Suprapubic skin (tissue), 4 donors: ENCODE measurements around the gene GPR150. TPM values are rescaled to one million over a fixed set of nuclear protein-coding genes. Genes with fewer than 3 reads are reported as not detected.
A peak's percentile ranks its signal among the peaks of the same experiment; 100 is the strongest.

Experiments
- DNase-seq, 2 donors: peaks; one replicate each; pipeline ENCODE4 v3.0.0-alpha.2; 2019; ENCODE audit warnings: low spot score in 2 of 2
- H3K27ac ChIP-seq: fragments of 200-600 bp; sonication (generic); one replicate; pipeline ENCODE4 v1.5.1; 2019
- H3K27me3 ChIP-seq: fragments of 200-600 bp; sonication (generic); one replicate; pipeline ENCODE4 v1.5.1; 2019
- H3K36me3 ChIP-seq: fragments of 200-600 bp; sonication (generic); one replicate; pipeline ENCODE4 v1.5.1; 2019
- H3K4me1 ChIP-seq: fragments of 200-600 bp; sonication (generic); one replicate; pipeline ENCODE4 v1.5.1; 2019
- H3K4me3 ChIP-seq: fragments of 200-600 bp; sonication (generic); one replicate; pipeline ENCODE4 v1.5.1; 2019; ENCODE audit warnings: mild to moderate bottlenecking
- H3K9me3 ChIP-seq: fragments of 200-600 bp; sonication (generic); one replicate; pipeline ENCODE4 v1.5.1; 2019
- CTCF ChIP-seq, 2 donors: fragments of 200-600 bp in 1 of 2; fragments of 450-650 bp in 1 of 2; sonication (generic) in 1 of 2; IDR thresholded peaks; one replicate each; pipeline ENCODE4 v1.5.1; 2016 to 2019; ENCODE audit warnings: antibody characterized with exemption in 2 of 2, mild to moderate bottlenecking in 1 of 2, moderate library complexity in 1 of 2
- EP300 ChIP-seq: sonication (generic); formaldehyde crosslinking; IDR thresholded peaks from one replicate; pipeline ENCODE4 v1.6.1; 2017; ENCODE audit warnings: antibody characterized with exemption
- POLR2A ChIP-seq, 2 donors: fragments of 450-650 bp; IDR thresholded peaks; one replicate each; pipeline ENCODE4 v1.6.1; 2017; ENCODE audit warnings: antibody characterized with exemption in 2 of 2, mild to moderate bottlenecking in 2 of 2, moderate library complexity in 2 of 2
- POLR2AphosphoS5 ChIP-seq, 3 donors: sonication (generic); formaldehyde crosslinking; IDR thresholded peaks; one replicate each; pipeline ENCODE4 v1.6.1; 2017; ENCODE audit warnings: antibody characterized with exemption in 3 of 3
- WGBS: methylation state at CpG from one replicate; pipeline ENCODE4 v1.1.5; 2018; 5-methylcytosine and 5-hydroxymethylcytosine counted together
- total RNA-seq, 4 donors: library from RNA; depleted of rRNA; stranded (reverse); fragments of >200 nt; gene quantifications; one replicate each; pipeline ENCODE4 v1.1.0, GENCODE V29; 2016

Gene GPR150
- total RNA-seq, 4 donors from 2014 or later = 0.48 to 0.60 (median 0.57) TPM; not detected in 1

- H3K9me3 ChIP-seq = no peaks in the 10 kb centered on the region
- TF ChIP-seq POLR2AphosphoS5 (IDR thresholded peaks at IDR 0.05) = no peak
- no peak for TF ChIP-seq POLR2A (IDR thresholded peaks at IDR 0.05)
- TF ChIP-seq EP300 = no peak
- TF ChIP-seq CTCF (IDR thresholded peaks at IDR 0.05) = no peak
- H3K27me3 ChIP-seq = no peaks in the 10 kb centered on the region
- H3K4me3 ChIP-seq = no peak overlapping the region
- no peaks in the 10 kb centered on the region for H3K36me3 ChIP-seq
- H3K4me1 ChIP-seq = peaks cover 12% of the 10 kb centered on the region
- 93% methylated on average over 1 of the region's 1 CpG for WGBS
- no peak for DNase-seq
- no peak overlapping the region for H3K27ac ChIP-seq
These were observed 33.0 kb downstream of the GPR150 start for GRCh38 chr5:95652849-95653248.

DNA sequence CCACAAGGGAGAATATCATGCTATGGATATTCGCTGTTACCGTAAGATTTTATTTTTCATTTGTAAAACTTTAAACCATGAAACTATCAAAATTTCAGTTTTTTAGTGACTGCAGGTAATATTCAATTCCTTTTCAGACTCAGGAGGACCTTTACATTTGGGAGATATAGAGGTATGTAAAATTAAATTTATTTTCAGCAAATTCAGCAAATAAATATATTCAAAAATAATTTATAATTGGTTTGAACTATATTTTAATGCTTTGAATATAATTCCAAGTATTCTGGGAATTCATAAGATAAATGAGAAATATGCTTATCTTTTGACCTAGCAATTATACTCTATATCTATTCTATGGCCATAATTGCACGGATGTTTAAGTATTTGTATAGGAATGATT is 34.3 kb downstream of the GPR150 start:
- Histone ChIP-seq H3K27ac (no peak overlapping the region), H3K9me3 (no peaks in the 10 kb centered on the region), H3K4me1 (no peaks in the 10 kb centered on the region), H3K36me3 (no peaks in the 10 kb centered on the region), H3K27me3 (no peaks in the 10 kb centered on the region), H3K4me3 (no peak overlapping the region)
- WGBS = 96% methylated on average over 3 of the region's 3 CpGs
- TF ChIP-seq CTCF (IDR thresholded peaks at IDR 0.05) = no peak
- no peak for TF ChIP-seq POLR2A (IDR thresholded peaks at IDR 0.05)
- TF ChIP-seq EP300 = no peak
- TF ChIP-seq POLR2AphosphoS5 (IDR thresholded peaks at IDR 0.05) = no peak
- no peak for DNase-seq

DNA sequence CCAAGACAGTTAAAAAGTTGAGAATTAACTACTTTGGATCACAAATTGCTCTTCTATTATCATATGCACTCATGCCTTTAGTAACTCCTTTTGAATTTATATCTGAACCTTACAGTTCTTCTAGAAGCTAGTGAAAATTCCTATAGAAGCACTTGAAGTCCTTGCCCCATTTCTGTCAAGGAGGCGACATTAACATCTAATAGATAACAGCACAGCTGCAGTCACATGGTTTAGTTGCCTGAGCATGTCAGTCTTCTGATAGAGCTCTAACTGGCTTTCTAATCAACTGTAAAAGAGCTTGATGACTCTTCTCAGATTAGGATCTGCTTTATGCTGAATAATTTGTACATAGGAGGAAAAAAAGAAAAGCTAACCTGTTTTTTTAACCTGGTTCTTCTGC is 35.7 kb downstream of the GPR150 start:
- TF ChIP-seq EP300 (no peak), CTCF (IDR thresholded peaks at IDR 0.05) (no peak), POLR2A (IDR thresholded peaks at IDR 0.05) (no peak), POLR2AphosphoS5 (IDR thresholded peaks at IDR 0.05) (no peak)
- no peak for DNase-seq
- H3K4me1 ChIP-seq = no peaks in the 10 kb centered on the region
- H3K36me3 ChIP-seq = no peaks in the 10 kb centered on the region
- peak overlapping the region; percentile 52 for H3K27ac ChIP-seq
- 45% methylated on average over 1 of the region's 1 CpG for WGBS
- no peak overlapping the region for H3K4me3 ChIP-seq
- no peaks in the 10 kb centered on the region for H3K9me3 ChIP-seq
- no peaks in the 10 kb centered on the region for H3K27me3 ChIP-seq

GRCh38 chr5:95660060-95660459 is 40.2 kb downstream of the GPR150 start:
- Histone ChIP-seq H3K4me3 (no peak overlapping the region), H3K9me3 (no peaks in the 10 kb centered on the region), H3K36me3 (no peaks in the 10 kb centered on the region), H3K27me3 (no peaks in the 10 kb centered on the region), H3K27ac (no peak overlapping the region), H3K4me1 (peaks cover 5% of the 10 kb centered on the region)
- 98% methylated on average over 2 of the region's 2 CpGs for WGBS
- TF ChIP-seq EP300 (no peak), CTCF (IDR thresholded peaks at IDR 0.05) (no peak), POLR2A (IDR thresholded peaks at IDR 0.05) (no peak), POLR2AphosphoS5 (IDR thresholded peaks at IDR 0.05) (no peak)
- DNase-seq = no peak

DNA sequence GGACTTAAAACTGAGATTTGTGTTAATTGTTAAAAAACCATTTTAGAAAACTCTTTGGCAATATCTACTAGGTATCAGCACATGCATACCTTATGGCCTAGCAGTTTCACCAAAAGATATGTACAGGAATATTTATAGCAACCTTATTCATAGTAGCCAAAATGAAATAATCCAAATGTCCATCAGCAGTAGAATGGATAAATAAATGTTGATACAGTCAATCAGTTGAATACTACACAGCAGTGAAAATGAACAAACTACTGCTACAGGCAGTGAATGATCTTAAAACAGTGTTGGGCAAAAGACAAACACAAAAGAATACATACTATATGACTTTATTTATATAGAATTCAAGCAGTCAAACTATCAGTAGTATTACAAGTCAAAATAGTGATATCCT is 43.1 kb downstream of the GPR150 start:
- H3K9me3 ChIP-seq = no peaks in the 10 kb centered on the region
- H3K4me3 ChIP-seq = no peak overlapping the region
- no peak for TF ChIP-seq POLR2AphosphoS5 (IDR thresholded peaks at IDR 0.05)
- TF ChIP-seq EP300 = no peak
- TF ChIP-seq POLR2A (IDR thresholded peaks at IDR 0.05) = no peak
- no peak for TF ChIP-seq CTCF (IDR thresholded peaks at IDR 0.05)
- H3K27me3 ChIP-seq = no peaks in the 10 kb centered on the region
- H3K4me1 ChIP-seq = peaks cover 5% of the 10 kb centered on the region
- no peak for DNase-seq
- H3K27ac ChIP-seq = no peak overlapping the region
- H3K36me3 ChIP-seq = no peaks in the 10 kb centered on the region
